Esophagus muscularis mucosa (tissue), 4 donors: ENCODE data around the gene FANK1. TPM values are rescaled to one million over a fixed set of nuclear protein-coding genes. Genes with fewer than 3 reads are reported as not detected.

Experiments used
- DNase-seq: peaks from one replicate; pipeline ENCODE4 v3.0.0-alpha.2; 2017; ENCODE audit errors: extremely low spot score
- H3K27ac ChIP-seq, 4 donors: fragments of 200-600 bp; sonication (generic); replicated peaks in 1 of 4; 1 replicate in 3 of 4; 2 replicates in 1 of 4; pipeline ENCODE4 v1.5.1; 2016 to 2019; ENCODE audit warnings: mild to moderate bottlenecking in 1 of 4
- H3K27me3 ChIP-seq, 4 donors: fragments of 200-600 bp; sonication (generic); one replicate each; pipeline versions ENCODE4 v1.5.1 to v1.6.0; 2016 to 2019
- H3K36me3 ChIP-seq, 4 donors: fragments of 200-600 bp; sonication (generic); one replicate each; pipeline ENCODE4 v1.5.1; 2016 to 2019
- H3K4me1 ChIP-seq, 4 donors: fragments of 200-600 bp; sonication (generic); one replicate each; pipeline ENCODE4 v1.5.1; 2016 to 2019
- H3K4me3 ChIP-seq, 4 donors: fragments of 200-600 bp; sonication (generic); 1 replicate in 2 of 4; 2 replicates in 2 of 4; pipeline ENCODE4 v1.5.1; 2016 to 2019; ENCODE audit warnings: mild to moderate bottlenecking in 4 of 4, moderate library complexity in 1 of 4
- H3K9me3 ChIP-seq, 4 donors: fragments of 200-600 bp; sonication (generic); 1 replicate in 3 of 4; 2 replicates in 1 of 4; pipeline ENCODE4 v1.5.1; 2016 to 2019
- EP300 ChIP-seq: sonication (generic); formaldehyde crosslinking; IDR thresholded peaks from one replicate; pipeline ENCODE4 v1.6.1; 2017; ENCODE audit warnings: antibody characterized with exemption
- POLR2A ChIP-seq: fragments of 450-650 bp; IDR thresholded peaks from one replicate; pipeline ENCODE4 v1.6.1; 2017; ENCODE audit warnings: antibody characterized with exemption, moderate library complexity, mild to moderate bottlenecking, low read depth
- POLR2AphosphoS5 ChIP-seq, 2 donors: sonication (generic); formaldehyde crosslinking; IDR thresholded peaks; one replicate each; pipeline ENCODE4 v1.6.1; 2017; ENCODE audit warnings: antibody characterized with exemption in 2 of 2
- WGBS: methylation state at CpG from one replicate; pipeline ENCODE4 v1.1.5; 2018; 5-methylcytosine and 5-hydroxymethylcytosine counted together
- intact Hi-C: fragments of 100-400 bp; cut with DNase I; formaldehyde crosslinking; loops from one replicate; pipeline ENCODE4 v1.15.1; 2023
- total RNA-seq, 4 donors: library from RNA; depleted of rRNA; stranded (reverse); fragments of >200 nt; gene quantifications; one replicate each; pipeline versions ENCODE4 v1.1.0 to v1.2.1, GENCODE V29; 2016
- TF ChIP-seq, protein P1 (sequence below), 3 experiments: fragments of 200-600 bp in 2 of 3; fragments of 450-650 bp in 1 of 3; sonication (generic) in 2 of 3; IDR thresholded peaks; one replicate each; pipeline ENCODE4 v1.5.1; 2017 to 2019; ENCODE audit warnings: antibody characterized with exemption in 3 of 3, mild to moderate bottlenecking in 2 of 3, moderate library complexity in 1 of 3

Gene FANK1
- total RNA-seq, 4 donors from 2014 or later: 0.50 to 2.6 (median 1.4) TPM

DNA sequence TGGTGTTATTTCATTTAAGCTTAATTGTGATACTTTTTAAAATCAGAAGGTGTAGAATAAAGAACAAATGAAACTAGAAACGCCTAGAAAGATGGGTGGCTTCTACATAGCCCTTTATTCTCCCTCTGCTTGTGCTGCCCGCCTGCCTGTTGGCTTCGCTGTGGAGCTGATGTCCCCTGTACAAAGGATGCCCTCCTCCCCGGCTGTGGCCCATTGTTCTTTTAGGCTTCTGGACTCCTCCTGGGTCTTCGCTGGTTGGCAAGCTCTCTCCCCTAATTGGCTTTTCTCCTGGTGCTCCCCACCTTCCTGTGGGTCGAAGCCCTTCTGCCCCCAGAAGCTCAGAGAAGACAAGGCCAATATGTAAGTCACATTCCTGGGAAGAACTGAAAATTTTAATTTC is 98.2 kb downstream of the FANK1 start:
- no peak for DNase-seq
- no peak for TF ChIP-seq POLR2A
- no peak for TF ChIP-seq POLR2AphosphoS5 (IDR thresholded peaks at IDR 0.05)
- TF ChIP-seq, protein P1, sequence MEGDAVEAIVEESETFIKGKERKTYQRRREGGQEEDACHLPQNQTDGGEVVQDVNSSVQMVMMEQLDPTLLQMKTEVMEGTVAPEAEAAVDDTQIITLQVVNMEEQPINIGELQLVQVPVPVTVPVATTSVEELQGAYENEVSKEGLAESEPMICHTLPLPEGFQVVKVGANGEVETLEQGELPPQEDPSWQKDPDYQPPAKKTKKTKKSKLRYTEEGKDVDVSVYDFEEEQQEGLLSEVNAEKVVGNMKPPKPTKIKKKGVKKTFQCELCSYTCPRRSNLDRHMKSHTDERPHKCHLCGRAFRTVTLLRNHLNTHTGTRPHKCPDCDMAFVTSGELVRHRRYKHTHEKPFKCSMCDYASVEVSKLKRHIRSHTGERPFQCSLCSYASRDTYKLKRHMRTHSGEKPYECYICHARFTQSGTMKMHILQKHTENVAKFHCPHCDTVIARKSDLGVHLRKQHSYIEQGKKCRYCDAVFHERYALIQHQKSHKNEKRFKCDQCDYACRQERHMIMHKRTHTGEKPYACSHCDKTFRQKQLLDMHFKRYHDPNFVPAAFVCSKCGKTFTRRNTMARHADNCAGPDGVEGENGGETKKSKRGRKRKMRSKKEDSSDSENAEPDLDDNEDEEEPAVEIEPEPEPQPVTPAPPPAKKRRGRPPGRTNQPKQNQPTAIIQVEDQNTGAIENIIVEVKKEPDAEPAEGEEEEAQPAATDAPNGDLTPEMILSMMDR (IDR thresholded peaks at IDR 0.05): no peak
- no peak for TF ChIP-seq EP300
- Histone ChIP-seq H3K36me3 (no peaks in the 10 kb centered on the region), H3K4me3 (no peak overlapping the region), H3K27me3 (no peaks in the 10 kb centered on the region), H3K27ac (no peak overlapping the region), H3K4me1 (no peaks in the 10 kb centered on the region), H3K9me3 (no peaks in the 10 kb centered on the region)
- 94% methylated on average over 6 of the region's 6 CpGs for WGBS
- intact Hi-C loops: no loop called here

DNA sequence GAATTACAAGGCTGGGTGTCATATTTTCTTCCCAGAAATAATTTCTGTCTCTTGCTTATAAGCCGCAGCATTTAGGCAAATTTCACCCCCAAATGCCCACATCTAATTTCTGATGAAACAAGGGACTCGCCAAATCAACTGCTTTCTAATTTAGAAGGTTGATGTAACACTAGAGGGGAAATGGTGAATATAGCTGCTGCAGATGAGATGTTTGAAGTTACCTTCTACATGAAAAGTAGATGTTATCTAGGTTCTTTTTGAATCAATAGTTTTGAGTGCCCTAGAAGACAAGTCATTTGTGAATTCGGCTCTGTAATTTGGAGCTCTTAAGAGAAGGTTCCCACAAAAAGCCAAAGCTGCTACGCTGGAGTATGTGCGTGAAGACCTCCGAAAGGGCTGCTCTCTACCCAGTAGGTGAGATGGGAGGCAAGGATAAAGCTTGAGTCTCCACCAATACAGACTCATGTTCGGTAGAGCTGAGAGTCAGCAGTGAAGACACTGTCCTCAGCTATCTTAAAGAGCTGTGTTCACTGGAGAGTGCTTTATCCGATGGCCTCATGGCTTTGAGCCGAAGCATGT is 99.5 kb downstream of the FANK1 start:
- TF ChIP-seq POLR2AphosphoS5 (IDR thresholded peaks at IDR 0.05) (no peak), POLR2A (no peak), EP300 (no peak)
- TF ChIP-seq, protein P1 (IDR thresholded peaks at IDR 0.05): no peak
- Histone ChIP-seq H3K27me3 (no peaks in the 10 kb centered on the region), H3K4me3 (no peak overlapping the region), H3K9me3 (no peaks in the 10 kb centered on the region), H3K36me3 (no peaks in the 10 kb centered on the region), H3K4me1 (no peaks in the 10 kb centered on the region), H3K27ac (no peak overlapping the region)
- no peak for DNase-seq
- intact Hi-C loops: no loop called here
- WGBS: 95% methylated on average over 9 of the region's 9 CpGs

DNA sequence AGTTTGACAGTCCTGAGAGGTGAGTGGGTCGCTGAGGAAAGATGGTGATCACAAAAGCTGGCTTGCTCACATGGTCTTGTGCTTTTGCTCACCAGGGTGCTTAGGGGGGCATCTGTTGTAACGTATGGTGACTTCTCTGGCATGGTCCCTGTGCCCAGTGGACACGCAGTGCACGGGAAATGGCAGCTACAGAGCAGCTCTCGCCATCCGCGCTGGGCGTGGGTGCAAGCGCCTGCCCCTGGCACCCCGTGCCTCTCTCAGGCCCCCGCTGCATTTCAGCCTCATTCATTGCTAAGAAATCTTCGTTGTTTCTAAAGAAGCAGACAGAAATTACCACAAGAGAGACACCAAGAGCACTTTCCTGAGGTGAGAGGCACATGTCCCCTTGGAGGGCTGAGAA is 101.2 kb downstream of the FANK1 start:
- intact Hi-C loops: no loop called here
- DNase-seq: no peak
- Histone ChIP-seq H3K4me3 (no peak overlapping the region), H3K27me3 (no peaks in the 10 kb centered on the region), H3K9me3 (no peaks in the 10 kb centered on the region), H3K4me1 (no peaks in the 10 kb centered on the region), H3K36me3 (no peaks in the 10 kb centered on the region), H3K27ac (no peak overlapping the region)
- 93% methylated on average over 5 of the region's 12 CpGs for WGBS
- TF ChIP-seq POLR2A (no peak), POLR2AphosphoS5 (IDR thresholded peaks at IDR 0.05) (no peak), EP300 (no peak)
- TF ChIP-seq, protein P1 (IDR thresholded peaks at IDR 0.05): no peak

DNA sequence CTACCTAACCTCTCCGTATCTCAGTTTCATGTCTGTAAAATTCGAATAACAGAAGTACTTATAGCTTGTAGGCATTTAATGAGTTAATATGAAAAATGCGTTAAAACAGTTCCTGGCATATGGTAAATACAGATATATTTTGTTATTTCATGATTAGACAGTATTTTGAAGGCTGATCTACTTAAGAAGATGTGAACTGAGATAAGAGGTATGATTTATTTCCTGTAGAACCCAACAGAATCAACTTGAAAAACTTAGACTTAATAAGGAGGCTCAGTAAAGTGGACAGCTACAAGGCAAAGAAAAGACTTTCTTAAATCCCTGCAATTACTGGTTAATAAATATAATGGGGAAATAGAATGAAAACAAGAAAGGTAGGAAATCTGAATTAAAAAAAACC is 103.3 kb downstream of the FANK1 start:
- TF ChIP-seq, protein P1 (IDR thresholded peaks at IDR 0.05): no peak
- TF ChIP-seq POLR2A: no peak
- TF ChIP-seq POLR2AphosphoS5 (IDR thresholded peaks at IDR 0.05): no peak
- no peak for TF ChIP-seq EP300
- DNase-seq: no peak
- intact Hi-C loops: no loop called here
- H3K9me3 ChIP-seq: no peaks in the 10 kb centered on the region
- no peaks in the 10 kb centered on the region for H3K36me3 ChIP-seq
- H3K27ac ChIP-seq: no peak overlapping the region
- 88% methylated on average over 3 of the region's 3 CpGs for WGBS
- H3K4me1 ChIP-seq: no peaks in the 10 kb centered on the region
- H3K4me3 ChIP-seq: no peak overlapping the region
- no peaks in the 10 kb centered on the region for H3K27me3 ChIP-seq

DNA sequence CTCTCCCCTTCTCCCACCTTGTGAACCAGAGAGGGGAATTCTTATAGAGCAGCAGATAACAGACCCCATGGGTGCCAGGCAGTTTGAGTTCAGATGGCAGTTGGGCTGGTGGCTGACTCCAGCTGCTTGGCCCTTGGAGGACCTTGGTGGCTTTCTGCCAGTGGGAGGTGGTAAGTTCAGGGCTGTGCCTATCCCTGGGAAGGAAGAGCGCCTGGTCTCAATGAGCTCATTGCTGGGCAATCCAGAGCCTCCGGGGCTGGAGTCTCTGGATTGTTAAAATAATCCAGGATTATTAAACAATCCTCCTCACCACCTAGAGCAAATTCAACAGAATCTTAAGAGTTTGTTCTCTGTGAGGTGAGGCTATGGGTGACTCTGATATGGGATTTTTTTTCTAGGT is 105.2 kb downstream of the FANK1 start:
- Histone ChIP-seq H3K4me3 (no peak overlapping the region), H3K27ac (no peak overlapping the region), H3K9me3 (no peaks in the 10 kb centered on the region), H3K4me1 (no peaks in the 10 kb centered on the region), H3K27me3 (no peaks in the 10 kb centered on the region), H3K36me3 (no peaks in the 10 kb centered on the region)
- DNase-seq: no peak
- intact Hi-C loops: no loop called here
- TF ChIP-seq, protein P1 (IDR thresholded peaks at IDR 0.05): no peak
- TF ChIP-seq EP300 (no peak), POLR2AphosphoS5 (IDR thresholded peaks at IDR 0.05) (no peak), POLR2A (no peak)
- 67% methylated on average over 2 of the region's 2 CpGs for WGBS
